Keratinocyte (primary cell): Measurements from ENCODE around the gene BTRC. TPM values are rescaled to one million over a fixed set of nuclear protein-coding genes. Genes with fewer than 3 reads are reported as not detected.

Source experiments
- DNase-seq: peaks from one replicate; pipeline ENCODE4 v3.0.0-alpha.2; 2011; ENCODE audit warnings: low read depth, missing footprints, low spot score
- FAIRE-seq: peaks from 2 replicates; lab custom pipeline; 2011; peaks lifted over from hg19 to GRCh38; lab: Jason Lieb, UNC
- H2AFZ ChIP-seq: 2 replicates; pipeline ENCODE4 v1.6.0; 2012; ENCODE audit warnings: low read length, control low read depth, inconsistent platforms; ENCODE audit not compliant: control insufficient read depth
- H3K27ac ChIP-seq: 2 replicates; pipeline ENCODE4 v1.5.1; 2011; ENCODE audit warnings: low read length; ENCODE audit not compliant: control insufficient read depth, insufficient read depth
- H3K27me3 ChIP-seq: 3 replicates; pipeline ENCODE4 v1.6.0; 2011; ENCODE audit warnings: low read length; ENCODE audit not compliant: control insufficient read depth, insufficient read depth; ENCODE audit errors: extremely low read depth
- H3K36me3 ChIP-seq, 2 experiments: 2 replicates in 1 of 2; 3 replicates in 1 of 2; pipeline ENCODE4 v1.5.1; 2011; ENCODE audit warnings: low read length in 2 of 2, mild to moderate bottlenecking in 1 of 2; ENCODE audit not compliant: control insufficient read depth in 2 of 2, insufficient read depth in 2 of 2; ENCODE audit errors: extremely low read depth in 1 of 2
- H3K4me1 ChIP-seq: 3 replicates; pipeline ENCODE4 v1.5.1; 2011; ENCODE audit warnings: low read length; ENCODE audit not compliant: control insufficient read depth, insufficient read depth; ENCODE audit errors: extremely low read depth
- H3K4me2 ChIP-seq: 3 replicates; pipeline ENCODE4 v1.6.0; 2011; ENCODE audit warnings: low read depth, low read length; ENCODE audit not compliant: control insufficient read depth, insufficient read depth; ENCODE audit errors: extremely low read depth
- H3K4me3 ChIP-seq, 3 experiments: fragments of 200-600 bp in 1 of 3; sonication (generic) in 1 of 3; 2 replicates in 2 of 3; 3 replicates in 1 of 3; pipeline ENCODE4 v1.5.1; 2011 to 2016; ENCODE audit warnings: low read length in 3 of 3, mild to moderate bottlenecking in 3 of 3, control low read depth in 2 of 3, inconsistent platforms in 1 of 3, low read depth in 1 of 3, mixed read lengths in 1 of 3, mixed run types in 1 of 3, moderate library complexity in 1 of 3; ENCODE audit not compliant: control insufficient read depth in 2 of 3, insufficient read depth in 2 of 3; ENCODE audit errors: extremely low read depth in 1 of 3
- H3K79me2 ChIP-seq: 2 replicates; pipeline ENCODE4 v1.6.0; 2012; ENCODE audit warnings: low read length; ENCODE audit not compliant: control insufficient read depth, insufficient read depth
- H3K9ac ChIP-seq: 3 replicates; pipeline ENCODE4 v1.6.0; 2011; ENCODE audit warnings: low read length; ENCODE audit not compliant: control insufficient read depth, insufficient read depth; ENCODE audit errors: extremely low read depth
- H3K9me1 ChIP-seq: 3 replicates; pipeline ENCODE4 v1.6.0; 2011; ENCODE audit warnings: low read length; ENCODE audit not compliant: control insufficient read depth, insufficient read depth; ENCODE audit errors: extremely low read depth
- H3K9me3 ChIP-seq: 2 replicates; pipeline ENCODE4 v1.5.1; 2012; ENCODE audit warnings: low read depth, low read length; ENCODE audit not compliant: control insufficient read depth
- H4K20me1 ChIP-seq: 3 replicates; pipeline ENCODE4 v1.6.0; 2011; ENCODE audit warnings: low read length; ENCODE audit not compliant: control insufficient read depth, insufficient read depth; ENCODE audit errors: extremely low read depth
- EZH2 ChIP-seq: IDR thresholded peaks from one replicate; pipeline ENCODE4 v1.6.1; 2012; ENCODE audit warnings: inconsistent platforms, mild to moderate bottlenecking, low read length, moderate library complexity
- dilution Hi-C: fragments of 300-500 bp; cut with MboI; formaldehyde crosslinking; loops from one replicate; pipeline ENCODE4 v1.7.0; 2020; ENCODE audit warnings: low sequenced_read_pairs; ENCODE audit not compliant: extremely low pct_ligation_motif_present
- polyA plus RNA-seq, 5 experiments: library from polyadenylated mRNA; depleted of rRNA in 3 of 5; stranded (reverse) in 3 of 5; stranded (forward) in 1 of 5; unstranded in 1 of 5; fragments of >200 nt; gene quantifications; 1 replicate in 1 of 5; 2 replicates in 3 of 5; 3 replicates in 1 of 5; pipeline versions ENCODE4 v1.2.1 to v1.2.3, GENCODE V29; 2011 to 2012; ENCODE audit warnings: missing spikeins in 2 of 5, low read depth in 1 of 5, low replicate concordance in 1 of 5
- TF ChIP-seq, protein P1 (sequence below), 3 experiments: IDR thresholded peaks in 1 of 3; conservative IDR thresholded peaks in 1 of 3; optimal IDR thresholded peaks in 1 of 3; 2 replicates in 2 of 3; 3 replicates in 1 of 3; pipeline versions ENCODE3 to v1.5.1; 2011; ENCODE audit warnings: low read length in 3 of 3, mild to moderate bottlenecking in 3 of 3, moderate library complexity in 2 of 3, control low read depth in 1 of 3, inconsistent platforms in 1 of 3; ENCODE audit not compliant: insufficient read depth in 2 of 3; ENCODE audit errors: extremely low read depth in 1 of 3

BTRC gene
- polyA plus RNA-seq, 1 donor (not counting 4 experiments of a cell fraction or from before 2014, with no cell fraction given) = 21.7 TPM

DNA sequence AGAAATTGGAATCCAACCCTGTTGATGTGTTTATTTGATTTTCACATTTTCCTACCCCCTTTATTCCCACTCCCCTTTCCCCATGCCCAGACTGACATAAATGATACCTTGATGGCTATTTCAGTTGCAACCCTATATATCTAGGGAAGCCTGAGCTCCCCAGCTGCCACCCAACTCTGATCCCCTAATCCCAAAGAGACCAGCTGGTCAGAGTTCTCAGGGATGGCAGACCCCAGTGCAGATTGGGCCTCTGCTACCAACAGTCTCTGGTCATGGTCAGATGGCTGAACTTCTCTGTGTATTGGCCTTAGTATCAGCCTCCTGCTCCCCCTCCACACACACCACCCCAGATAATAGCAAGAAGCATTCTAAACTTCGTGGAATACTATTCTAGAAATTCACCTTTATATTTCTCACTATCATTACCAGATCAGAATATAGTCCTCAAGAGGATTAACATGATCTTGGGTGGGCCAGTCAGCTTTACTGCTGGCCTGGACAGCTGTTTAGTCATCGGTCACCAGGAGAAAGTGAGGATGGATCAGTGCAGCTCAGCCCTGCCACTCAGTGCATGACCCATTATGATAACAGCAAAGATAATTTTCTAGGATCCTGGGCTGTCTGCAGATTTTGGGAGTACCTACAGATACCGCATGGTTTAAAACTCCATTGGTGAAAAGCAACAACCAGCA is 24.5 kb upstream of the BTRC start:
- H2AFZ ChIP-seq = no peak overlapping the region
- no peaks in the 10 kb centered on the region for H3K79me2 ChIP-seq
- no peaks in the 10 kb centered on the region for H3K9me1 ChIP-seq
- no peak overlapping the region for H3K4me2 ChIP-seq
- DNase-seq (no peak), FAIRE-seq (no peak)
- H3K36me3 ChIP-seq = no peaks in the 10 kb centered on the region
- peaks cover 2% of the 10 kb centered on the region for H3K9me3 ChIP-seq
- no peak overlapping the region for H3K4me3 ChIP-seq
- H3K27ac ChIP-seq = no peak overlapping the region
- H4K20me1 ChIP-seq = no peaks in the 10 kb centered on the region
- dilution Hi-C loops = no loop called here
- TF ChIP-seq, protein P1, sequence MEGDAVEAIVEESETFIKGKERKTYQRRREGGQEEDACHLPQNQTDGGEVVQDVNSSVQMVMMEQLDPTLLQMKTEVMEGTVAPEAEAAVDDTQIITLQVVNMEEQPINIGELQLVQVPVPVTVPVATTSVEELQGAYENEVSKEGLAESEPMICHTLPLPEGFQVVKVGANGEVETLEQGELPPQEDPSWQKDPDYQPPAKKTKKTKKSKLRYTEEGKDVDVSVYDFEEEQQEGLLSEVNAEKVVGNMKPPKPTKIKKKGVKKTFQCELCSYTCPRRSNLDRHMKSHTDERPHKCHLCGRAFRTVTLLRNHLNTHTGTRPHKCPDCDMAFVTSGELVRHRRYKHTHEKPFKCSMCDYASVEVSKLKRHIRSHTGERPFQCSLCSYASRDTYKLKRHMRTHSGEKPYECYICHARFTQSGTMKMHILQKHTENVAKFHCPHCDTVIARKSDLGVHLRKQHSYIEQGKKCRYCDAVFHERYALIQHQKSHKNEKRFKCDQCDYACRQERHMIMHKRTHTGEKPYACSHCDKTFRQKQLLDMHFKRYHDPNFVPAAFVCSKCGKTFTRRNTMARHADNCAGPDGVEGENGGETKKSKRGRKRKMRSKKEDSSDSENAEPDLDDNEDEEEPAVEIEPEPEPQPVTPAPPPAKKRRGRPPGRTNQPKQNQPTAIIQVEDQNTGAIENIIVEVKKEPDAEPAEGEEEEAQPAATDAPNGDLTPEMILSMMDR (optimal IDR thresholded peaks at IDR 0.05 in 1 of 3, IDR thresholded peaks at IDR 0.05 in 1 of 3, conservative IDR thresholded peaks at IDR 0.05 in 1 of 3; ENCODE audit: extremely low read depth in 1 of 3, insufficient read depth in 2 of 3, low read length in 3 of 3) = no peak
- TF ChIP-seq EZH2 = no peak
- H3K9ac ChIP-seq = no peak overlapping the region
- H3K4me1 ChIP-seq = peaks cover 6% of the 10 kb centered on the region
- H3K27me3 ChIP-seq = peaks cover 6% of the 10 kb centered on the region

DNA sequence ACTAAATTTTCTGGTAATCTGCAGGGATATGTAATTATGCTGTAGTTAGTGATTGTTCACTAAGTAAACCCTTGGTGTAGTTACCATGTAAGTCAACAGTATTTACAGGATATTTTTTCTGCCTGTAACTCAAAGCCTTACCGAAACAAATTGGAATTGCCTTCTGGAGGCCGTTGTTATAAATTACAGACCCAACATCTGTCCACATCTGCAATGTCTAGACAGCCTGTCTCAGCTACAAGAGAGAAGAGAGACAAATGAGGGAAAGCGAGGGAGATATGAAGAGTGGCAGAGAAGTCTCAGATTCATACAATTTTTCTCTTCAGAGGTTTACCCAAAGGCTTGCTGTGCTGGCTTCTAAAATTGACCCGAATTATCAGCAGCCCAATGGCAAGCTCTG is 23.7 kb upstream of the BTRC start:
- DNase-seq (no peak), FAIRE-seq (no peak)
- H4K20me1 ChIP-seq = no peaks in the 10 kb centered on the region
- no peak overlapping the region for H2AFZ ChIP-seq
- no peaks in the 10 kb centered on the region for H3K9me1 ChIP-seq
- TF ChIP-seq EZH2 = no peak
- TF ChIP-seq, protein P1 (optimal IDR thresholded peaks at IDR 0.05 in 1 of 3, IDR thresholded peaks at IDR 0.05 in 1 of 3, conservative IDR thresholded peaks at IDR 0.05 in 1 of 3; ENCODE audit: extremely low read depth in 1 of 3, insufficient read depth in 2 of 3, low read length in 3 of 3) = no peak
- H3K4me3 ChIP-seq = no peak overlapping the region
- dilution Hi-C loops = no loop called here
- peaks cover 6% of the 10 kb centered on the region for H3K4me1 ChIP-seq
- no peak overlapping the region for H3K9ac ChIP-seq
- H3K79me2 ChIP-seq = no peaks in the 10 kb centered on the region
- no peak overlapping the region for H3K4me2 ChIP-seq
- H3K36me3 ChIP-seq = no peaks in the 10 kb centered on the region
- H3K9me3 ChIP-seq = peaks cover 2% of the 10 kb centered on the region
- no peak overlapping the region for H3K27ac ChIP-seq
- peaks cover 6% of the 10 kb centered on the region for H3K27me3 ChIP-seq
